GM18517 (cell line): ENCODE results near the gene MMP8.
A peak's percentile ranks its signal among the peaks of the same experiment; 100 is the strongest.
"Not testable (repeated sequence)": the region's sequence is repeated elsewhere in the genome, so short reads cannot be mapped to it uniquely, and the experiment has no call there.

Experiments
- ATAC-seq: cut with Tn5 transposase; IDR thresholded peaks from one replicate; pipeline ENCODE4 v1.9.1; 2021; ENCODE audit warnings: mild to moderate bottlenecking, moderate library complexity; ENCODE audit not compliant: unreplicated experiment

The MMP8 gene, protein sequence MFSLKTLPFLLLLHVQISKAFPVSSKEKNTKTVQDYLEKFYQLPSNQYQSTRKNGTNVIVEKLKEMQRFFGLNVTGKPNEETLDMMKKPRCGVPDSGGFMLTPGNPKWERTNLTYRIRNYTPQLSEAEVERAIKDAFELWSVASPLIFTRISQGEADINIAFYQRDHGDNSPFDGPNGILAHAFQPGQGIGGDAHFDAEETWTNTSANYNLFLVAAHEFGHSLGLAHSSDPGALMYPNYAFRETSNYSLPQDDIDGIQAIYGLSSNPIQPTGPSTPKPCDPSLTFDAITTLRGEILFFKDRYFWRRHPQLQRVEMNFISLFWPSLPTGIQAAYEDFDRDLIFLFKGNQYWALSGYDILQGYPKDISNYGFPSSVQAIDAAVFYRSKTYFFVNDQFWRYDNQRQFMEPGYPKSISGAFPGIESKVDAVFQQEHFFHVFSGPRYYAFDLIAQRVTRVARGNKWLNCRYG

DNA sequence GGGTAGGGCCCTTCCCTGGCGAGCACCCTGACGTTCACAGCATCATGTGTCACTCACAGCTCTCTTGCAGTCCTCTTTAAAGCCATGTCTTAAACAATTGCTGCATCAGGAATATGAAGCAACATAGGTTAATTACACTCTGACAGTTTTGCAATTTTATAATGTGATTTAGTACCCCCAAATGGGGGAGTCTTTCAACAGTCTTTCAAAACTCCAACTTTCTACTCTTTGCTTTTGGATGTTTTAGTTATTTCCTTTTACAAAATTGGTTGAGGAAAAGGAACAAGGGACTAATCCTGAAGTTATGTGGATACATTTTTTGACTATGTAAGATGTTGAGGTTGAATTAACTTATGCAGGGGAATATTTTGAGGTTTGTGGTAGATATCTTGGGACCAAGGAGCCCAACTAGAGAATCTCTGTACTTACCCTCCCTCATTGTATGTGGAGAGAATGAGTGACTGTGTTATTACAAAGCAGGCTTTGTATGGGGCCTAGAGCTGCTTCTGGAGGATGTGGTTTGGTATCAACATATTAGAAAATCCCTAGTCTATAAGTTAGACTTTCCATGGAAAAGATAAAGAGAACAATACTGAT is at the start of gene MMP8:
Gene MMP8, minus strand, starts transcription at position 51 of the 597 bp plus-strand sequence. CDS start 99 bp downstream, outside the sequence.
- ATAC-seq = no peak

DNA sequence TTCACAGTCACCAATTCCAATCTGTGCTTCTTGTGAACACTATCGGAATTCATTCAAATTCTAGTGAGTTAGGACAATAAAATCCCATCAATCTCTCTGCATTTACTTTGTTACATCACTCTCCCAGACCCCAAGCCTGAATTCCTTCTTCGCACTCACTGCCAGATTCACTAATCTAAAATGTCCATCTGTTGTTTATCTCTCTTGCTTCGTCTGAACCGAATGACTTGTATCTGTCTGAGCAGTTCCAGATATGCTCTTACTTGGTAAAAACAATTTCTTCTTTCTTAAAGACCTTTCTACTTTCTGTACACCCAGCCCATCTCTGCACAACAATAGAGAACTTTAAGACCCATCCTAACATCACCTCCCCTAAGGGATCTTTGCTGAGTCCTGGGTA is 48.6 kb upstream of the MMP8 start:
- no peak for ATAC-seq

DNA sequence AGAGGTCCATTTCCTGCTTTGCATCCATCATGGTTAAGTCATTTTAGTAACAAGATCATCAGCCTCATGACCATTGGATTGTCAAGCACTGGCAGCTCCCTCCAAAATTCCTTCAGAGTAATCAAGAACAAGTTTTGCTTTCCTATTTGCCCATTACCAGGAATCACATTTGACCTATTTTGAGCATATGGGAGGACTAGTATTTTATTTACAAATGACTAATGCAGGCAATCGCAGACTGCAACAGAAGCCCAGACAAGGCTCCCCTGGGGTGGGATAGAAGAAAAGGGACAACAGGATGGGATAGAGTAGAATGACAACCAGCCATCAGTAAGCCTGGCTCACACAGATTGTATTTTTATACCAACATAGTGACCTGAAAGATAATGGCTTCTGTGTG is 46.6 kb upstream of the MMP8 start:
- ATAC-seq = no peak

DNA sequence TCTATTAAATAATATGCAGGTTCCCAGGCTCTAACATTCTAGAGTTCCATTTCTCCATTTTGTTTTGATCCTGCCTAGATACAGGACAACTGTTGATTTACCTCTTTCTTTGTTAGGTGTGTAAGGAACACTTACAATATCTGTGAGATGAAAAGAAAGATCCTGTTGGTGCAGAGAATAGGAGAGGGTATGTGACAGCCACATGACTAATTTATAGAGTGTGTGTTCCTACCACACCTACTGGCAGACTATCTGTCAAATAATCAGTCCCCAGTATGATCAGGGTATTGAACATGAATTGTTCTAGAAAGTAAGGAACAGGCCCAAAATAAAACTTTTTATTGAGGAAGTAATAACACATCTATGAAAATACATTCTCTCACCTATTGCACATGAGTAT is 45.4 kb upstream of the MMP8 start:
- no peak for ATAC-seq

GRCh38 chr11:102767800-102768199 is 43.0 kb upstream of the MMP8 start:
- ATAC-seq = no peak

DNA sequence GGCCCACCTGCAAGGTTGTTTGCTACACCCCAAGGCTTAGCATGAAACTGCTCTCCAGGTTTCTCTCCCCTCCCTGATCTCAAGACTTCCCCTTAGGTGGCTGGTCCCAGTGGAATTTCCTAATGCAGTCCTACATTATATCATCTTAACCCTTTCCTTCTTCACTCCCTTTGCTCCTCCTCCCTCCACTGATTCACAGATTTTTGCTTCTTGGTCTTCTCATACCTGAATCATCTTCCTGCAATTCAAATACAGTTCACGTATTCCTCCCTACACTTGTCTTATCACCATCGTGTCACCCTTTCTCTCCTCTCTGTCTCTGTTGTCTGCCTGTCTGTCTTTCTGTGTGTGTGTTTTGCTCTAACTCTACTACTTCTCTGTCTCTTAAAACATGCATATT is 38.7 kb upstream of the MMP8 start:
- no peak for ATAC-seq

- ATAC-seq = no peak
These were observed 37.6 kb upstream of the MMP8 start for GRCh38 chr11:102762361-102762767.

- ATAC-seq = no peak
These were observed 37.0 kb upstream of the MMP8 start for GRCh38 chr11:102761646-102762238.

DNA sequence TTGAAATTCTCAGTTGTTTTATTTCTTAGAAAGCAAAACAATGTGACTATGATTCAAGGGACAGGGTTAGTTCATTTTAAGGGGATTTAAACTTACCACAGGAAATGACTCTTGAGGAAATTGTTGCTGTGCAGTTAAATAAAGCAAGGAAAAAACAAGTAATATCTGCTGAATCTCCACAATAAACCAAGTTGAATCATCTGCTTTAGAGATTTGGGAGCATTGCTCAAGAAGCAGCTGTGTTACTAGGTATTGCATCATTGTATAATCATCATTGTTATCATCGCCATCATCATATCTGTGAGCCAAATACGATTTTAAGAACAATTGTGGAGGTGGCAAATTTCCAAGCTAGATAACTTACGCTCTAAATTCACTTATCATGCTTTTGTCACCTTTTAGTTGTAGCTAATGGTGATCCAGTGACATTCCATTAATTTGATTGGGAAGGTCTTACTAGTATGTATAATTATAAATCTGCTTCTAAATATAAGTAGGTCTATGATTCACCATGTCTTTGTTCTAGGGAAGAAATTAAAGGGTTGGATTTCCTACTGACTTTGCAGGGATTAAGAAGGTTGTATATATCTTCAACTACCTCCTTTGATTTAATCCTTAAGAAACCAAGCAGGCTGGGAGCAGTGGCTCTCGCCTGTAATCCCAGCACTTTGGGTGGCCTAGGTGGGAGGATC is 35.7 kb upstream of the MMP8 start:
- ATAC-seq = no peak

DNA sequence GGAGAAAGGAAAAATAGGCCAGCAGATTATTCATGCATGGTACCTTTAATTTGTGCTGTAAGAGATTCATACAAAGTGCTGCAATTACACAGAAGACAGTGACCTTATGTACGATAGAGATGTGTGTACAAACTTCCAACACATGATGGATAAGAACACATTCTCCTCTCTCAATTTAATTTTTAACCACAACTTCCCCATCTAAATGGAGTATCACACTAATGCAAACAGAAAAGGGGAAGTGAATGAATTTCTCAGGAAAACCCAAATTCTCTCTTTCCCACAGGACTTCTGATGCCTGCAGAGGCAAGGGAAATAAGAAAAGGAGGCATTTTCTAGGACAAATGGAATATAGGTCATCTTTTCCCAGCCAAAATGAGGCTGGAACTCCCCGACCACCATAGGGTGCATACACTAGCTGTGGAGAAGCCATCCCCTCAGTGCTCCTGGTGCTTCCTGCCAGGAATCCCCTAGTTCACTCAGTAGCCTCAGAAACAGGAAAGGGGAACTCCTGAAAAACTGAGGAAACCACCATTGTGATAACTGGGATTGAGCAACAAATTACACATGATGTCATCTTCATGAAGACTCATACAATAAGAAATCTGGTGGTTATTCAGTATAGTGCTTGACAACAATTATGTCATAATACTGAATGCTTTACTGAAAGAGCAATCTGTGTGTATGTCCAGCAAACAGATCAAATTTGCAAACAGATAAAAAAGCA is 33.2 kb upstream of the MMP8 start:
- ATAC-seq = no peak

GRCh38 chr11:102753267-102753666 is 28.5 kb upstream of the MMP8 start:
- ATAC-seq = no peak

- ATAC-seq = no peak
These were observed 26.9 kb upstream of the MMP8 start for GRCh38 chr11:102751673-102752072.

GRCh38 chr11:102749101-102749722 is 24.5 kb upstream of the MMP8 start:
- no peak for ATAC-seq

- not testable (repeated sequence) for ATAC-seq
These were observed 22.2 kb upstream of the MMP8 start for GRCh38 chr11:102746746-102747578.

DNA sequence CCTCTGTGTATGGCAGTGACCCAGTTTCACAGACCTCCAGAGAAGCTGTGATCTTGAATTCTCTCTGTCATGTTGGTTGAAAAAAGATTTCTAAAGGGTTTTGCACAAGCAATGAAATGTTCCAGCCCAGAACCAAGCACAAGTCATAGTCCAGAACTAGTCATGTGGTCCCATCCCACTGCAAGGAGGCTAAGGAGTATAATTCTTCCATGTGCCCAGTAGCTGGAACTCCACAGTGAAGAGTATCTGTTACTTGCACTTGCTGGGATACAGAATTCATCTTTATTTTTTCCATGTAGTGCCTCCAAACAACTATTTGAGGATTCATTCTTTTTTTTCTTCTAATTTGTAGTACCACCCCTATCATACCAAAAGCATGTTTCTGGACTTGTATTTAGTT is 9.9 kb upstream of the MMP8 start:
- ATAC-seq = no peak

- peak; percentile 79 for ATAC-seq
These were observed 8.6 kb upstream of the MMP8 start for GRCh38 chr11:102733232-102733875.

GRCh38 chr11:102730944-102731343 is 6.2 kb upstream of the MMP8 start:
- not testable (repeated sequence) for ATAC-seq

- ATAC-seq = no peak
These were observed 5.4 kb upstream of the MMP8 start for GRCh38 chr11:102729849-102730815.
